K562 (cell line): ENCODE results near the gene SCLY. TPM values are rescaled to one million over a fixed set of nuclear protein-coding genes. Genes with fewer than 3 reads are reported as not detected.
A peak's percentile ranks its signal among the peaks of the same experiment; 100 is the strongest.

Experiments
- ATAC-seq: fragments of 200-7000 bp; cut with Tn5 transposase; 3 replicates; pipeline ENCODE4 v1.9.1; 2020; ENCODE audit warnings: moderate library complexity
- BruUV-seq: library from RNA; stranded (reverse); fragments of 400-500 nt; replicated peaks from 2 replicates; lab custom pipeline; 2021; lab: Mats Ljungman, UMichigan
- CTCF ChIA-PET: fragments of 300-600 bp; formaldehyde crosslinking; extraction: SDS; loops from one replicate; lab custom pipeline; 2021; ENCODE audit warnings: low intra/inter-chr PET ratio; lab: Yijun Ruan, JAX
- POLR2A ChIA-PET: fragments of 300-600, 350-650 bp; sonication (Branson Sonifier 250); formaldehyde crosslinking; extraction: SDS; loops from one replicate; lab custom pipeline; 2021; ENCODE audit warnings: antibody characterized with exemption, inconsistent platforms; lab: Yijun Ruan, JAX
- DNase-seq, 4 experiments: peaks; one replicate each; pipeline versions ENCODE4 v3.0.0 to v3.0.0-alpha.2; 2011 to 2018; ENCODE audit warnings: low spot score in 3 of 4, mixed read lengths in 3 of 4; ENCODE audit errors: extremely low read depth in 1 of 4
- FAIRE-seq: peaks from 2 replicates; lab custom pipeline; 2011; peaks lifted over from hg19 to GRCh38; lab: Jason Lieb, UNC
- H2AFZ ChIP-seq: 2 replicates; pipeline ENCODE4 v1.6.0; 2011; ENCODE audit warnings: low read depth, low read length, control low read depth, inconsistent platforms
- H3K27ac ChIP-seq: fragments of 200-600 bp; 3 replicates; pipeline ENCODE4 v1.8.0; 2011; ENCODE audit warnings: low read depth, mild to moderate bottlenecking, control low read depth, inconsistent platforms, low read length, moderate library complexity, mixed read lengths; ENCODE audit errors: extremely low read depth
- H3K27me3 ChIP-seq, 2 experiments: fragments of 300-600 bp in 1 of 2; 2 replicates in 1 of 2; 3 replicates in 1 of 2; pipeline versions ENCODE4 v1.6.0 to v1.8.0; 2011; ENCODE audit warnings: inconsistent platforms in 2 of 2, low read length in 2 of 2, mild to moderate bottlenecking in 1 of 2, mixed read lengths in 1 of 2, moderate library complexity in 1 of 2; ENCODE audit not compliant: control insufficient read depth in 2 of 2, insufficient read depth in 2 of 2
- H3K36me3 ChIP-seq: fragments of 300-600 bp; 3 replicates; pipeline ENCODE4 v1.8.0; 2011; ENCODE audit warnings: mild to moderate bottlenecking, low read length, inconsistent platforms; ENCODE audit not compliant: control insufficient read depth, insufficient read depth
- H3K4me1 ChIP-seq, 2 experiments: fragments of 200-600 bp in 1 of 2; replicated peaks in 1 of 2; 2 replicates in 1 of 2; 3 replicates in 1 of 2; pipeline versions ENCODE4 v1.5.1 to v1.8.0; 2011; ENCODE audit warnings: inconsistent platforms in 2 of 2, low read length in 2 of 2, mild to moderate bottlenecking in 1 of 2, mixed read lengths in 1 of 2, moderate library complexity in 1 of 2; ENCODE audit not compliant: control insufficient read depth in 2 of 2, insufficient read depth in 2 of 2
- H3K4me2 ChIP-seq: 2 replicates; pipeline ENCODE4 v1.6.1; 2011; ENCODE audit warnings: low read length, control low read depth, inconsistent platforms, mixed read lengths; ENCODE audit not compliant: insufficient read depth
- H3K4me3 ChIP-seq: fragments of 200-600 bp; sonication (generic), shearing (Covaris generic); 2 replicates; pipeline ENCODE4 v1.5.1; 2016; ENCODE audit warnings: control low read depth, inconsistent platforms
- H3K79me2 ChIP-seq: fragments of 200-600 bp; 3 replicates; pipeline ENCODE4 v1.8.0; 2011; ENCODE audit warnings: low read length, inconsistent platforms; ENCODE audit not compliant: control insufficient read depth, insufficient read depth
- H3K9ac ChIP-seq, 2 experiments: 2 replicates each; pipeline versions ENCODE4 v1.6.0 to v1.6.1; 2011; ENCODE audit warnings: low read depth in 2 of 2, low read length in 2 of 2, control low read depth in 1 of 2, inconsistent platforms in 1 of 2, mild to moderate bottlenecking in 1 of 2, mixed read lengths in 1 of 2; ENCODE audit not compliant: insufficient read depth in 1 of 2
- H3K9me1 ChIP-seq: one replicate; pipeline ENCODE4 v1.6.0; 2011; ENCODE audit warnings: inconsistent platforms, mild to moderate bottlenecking, low read length, moderate library complexity; ENCODE audit not compliant: control insufficient read depth, insufficient read depth
- H3K9me3 ChIP-seq: replicated peaks from 2 replicates; pipeline ENCODE4 v1.5.1; 2011; ENCODE audit warnings: low read depth, low read length, inconsistent platforms; ENCODE audit not compliant: control insufficient read depth, insufficient read depth
- H4K20me1 ChIP-seq: replicated peaks from 2 replicates; pipeline ENCODE4 v1.6.1; 2011; ENCODE audit warnings: low read length, inconsistent platforms, mixed read lengths; ENCODE audit not compliant: control insufficient read depth, insufficient read depth
- ATF6 ChIP-seq: sonication (generic); formaldehyde crosslinking; IDR thresholded peaks from 2 replicates; pipeline ENCODE4 v1.4.0; 2020; ENCODE audit warnings: mild to moderate bottlenecking, missing genetic modification reagents
- ETV6 ChIP-seq, 3 experiments: fragments of 150-350 bp in 1 of 3; sonication (generic) in 1 of 3; formaldehyde crosslinking in 1 of 3; IDR thresholded peaks; 2 replicates each; pipeline versions ENCODE4 v1.6.1 to v1.8.0; 2014 to 2022; ENCODE audit warnings: borderline replicate concordance in 2 of 3, low read depth in 2 of 3, antibody characterized with exemption in 1 of 3, low read length in 1 of 3, mild to moderate bottlenecking in 1 of 3, missing genetic modification reagents in 1 of 3
- FOXK1 ChIP-seq: sonication (generic); formaldehyde crosslinking; IDR thresholded peaks from 2 replicates; pipeline ENCODE4 v1.8.0; 2022; ENCODE audit warnings: missing genetic modification reagents, mild to moderate bottlenecking, borderline replicate concordance
- FUS ChIP-seq: fragments of 200-400 bp; formaldehyde crosslinking; optimal IDR thresholded peaks from 2 replicates; pipeline ENCODE3; 2017; ENCODE audit warnings: low read depth, low read length
- JUND ChIP-seq, 2 experiments: IDR thresholded peaks; 2 replicates in 1 of 2; 3 replicates in 1 of 2; pipeline ENCODE4 v1.6.1; 2011; ENCODE audit warnings: borderline replicate concordance in 2 of 2, low read depth in 2 of 2, low read length in 2 of 2, improper control_type of control experiment in 1 of 2, missing biosample characterization in 1 of 2, missing genetic modification characterization in 1 of 2, missing genetic modification reagents in 1 of 2
- MITF ChIP-seq: IDR thresholded peaks from 2 replicates; pipeline ENCODE4 v1.6.1; 2014; ENCODE audit warnings: antibody characterized with exemption
- PCBP1 ChIP-seq: fragments of 200-400 bp; formaldehyde crosslinking; IDR thresholded peaks from 2 replicates; pipeline ENCODE4 v1.6.1; 2018; ENCODE audit warnings: mild to moderate bottlenecking, low read depth, low read length; ENCODE audit not compliant: poor library complexity, severe bottlenecking
- POLR2AphosphoS2 ChIP-seq: IDR thresholded peaks from 2 replicates; pipeline ENCODE4 v1.6.1; 2012; ENCODE audit warnings: low read length, improper control_type of control experiment
- SNRNP70 ChIP-seq: fragments of 200-400 bp; formaldehyde crosslinking; optimal IDR thresholded peaks from 2 replicates; pipeline ENCODE3; 2017; ENCODE audit warnings: low read depth, low read length
- TEAD1 ChIP-seq, 2 experiments: fragments of 450-650 bp in 1 of 2; sonication (generic) in 1 of 2; formaldehyde crosslinking; IDR thresholded peaks; 2 replicates each; pipeline versions ENCODE4 v1.4.0 to v1.8.0; 2020 to 2022; ENCODE audit warnings: mild to moderate bottlenecking in 2 of 2, missing genetic modification reagents in 1 of 2
- XRCC4 ChIP-seq: IDR thresholded peaks from one replicate; pipeline ENCODE4 v1.6.1; 2011; ENCODE audit not compliant: insufficient read depth, insufficient read length; ENCODE audit errors: extremely low read depth
- YBX1 ChIP-seq: fragments of 450-650 bp; IDR thresholded peaks from 2 replicates; pipeline ENCODE4 v1.7.1; 2016; ENCODE audit warnings: mild to moderate bottlenecking
- ZZZ3 ChIP-seq: fragments of 450-650 bp; IDR thresholded peaks from 2 replicates; pipeline ENCODE4 v1.6.1; 2016; ENCODE audit warnings: antibody characterized with exemption, mild to moderate bottlenecking, moderate library complexity
- WGBS: fragments of 100-300 bp; shearing (Covaris generic); methylation state at CpG from one replicate; pipeline ENCODE4 v1.1.6; 2016; ENCODE audit warnings: low coverage, mixed read lengths; ENCODE audit not compliant: insufficient coverage; ENCODE audit errors: missing lambda C conversion rate; 5-methylcytosine and 5-hydroxymethylcytosine counted together
- in situ Hi-C: fragments of 300-500 bp; cut with MboI; formaldehyde crosslinking; loops from 4 replicates; pipeline ENCODE4 v1.15.0; 2018; ENCODE audit warnings: inconsistent platforms, mixed read lengths
- intact Hi-C: fragments of 100-400 bp; cut with micrococcal nuclease; formaldehyde crosslinking; loops from 2 replicates; pipeline ENCODE4 v1.14.2; 2022
- polyA plus RNA-seq, 8 experiments: library from polyadenylated mRNA; depleted of rRNA in 4 of 8; stranded (reverse) in 5 of 8; unstranded in 3 of 8; fragments of >200 nt; fragmentation: Nextera tagmentation in 2 of 8; fragmentation: Illumina TruSeq in 1 of 8; extraction: Ambion mirVana in 2 of 8; extraction: Trizol in 1 of 8; gene quantifications; 2 replicates each; pipeline versions ENCODE4 v1.2.1 to v1.2.3, GENCODE V29; 2011 to 2014; ENCODE audit warnings: inconsistent platforms in 1 of 8, missing spikeins in 1 of 8
- total RNA-seq, 7 experiments: library from RNA; depleted of rRNA in 6 of 7; stranded (reverse); fragments of >200 nt in 6 of 7; fragmentation: Illumina TruSeq in 2 of 7; extraction: Trizol in 2 of 7; gene quantifications; 2 replicates each; pipeline versions ENCODE4 v1.2.1 to v1.2.3, GENCODE V29; 2011 to 2021; ENCODE audit warnings: low replicate concordance in 1 of 7

SCLY gene
- total and polyA plus RNA-seq, 9 of the 15 experiments (the other 6 are each of a cell fraction or from before 2014, with no cell fraction given) = 2.6 to 32.2 (median 21.1) TPM

DNA sequence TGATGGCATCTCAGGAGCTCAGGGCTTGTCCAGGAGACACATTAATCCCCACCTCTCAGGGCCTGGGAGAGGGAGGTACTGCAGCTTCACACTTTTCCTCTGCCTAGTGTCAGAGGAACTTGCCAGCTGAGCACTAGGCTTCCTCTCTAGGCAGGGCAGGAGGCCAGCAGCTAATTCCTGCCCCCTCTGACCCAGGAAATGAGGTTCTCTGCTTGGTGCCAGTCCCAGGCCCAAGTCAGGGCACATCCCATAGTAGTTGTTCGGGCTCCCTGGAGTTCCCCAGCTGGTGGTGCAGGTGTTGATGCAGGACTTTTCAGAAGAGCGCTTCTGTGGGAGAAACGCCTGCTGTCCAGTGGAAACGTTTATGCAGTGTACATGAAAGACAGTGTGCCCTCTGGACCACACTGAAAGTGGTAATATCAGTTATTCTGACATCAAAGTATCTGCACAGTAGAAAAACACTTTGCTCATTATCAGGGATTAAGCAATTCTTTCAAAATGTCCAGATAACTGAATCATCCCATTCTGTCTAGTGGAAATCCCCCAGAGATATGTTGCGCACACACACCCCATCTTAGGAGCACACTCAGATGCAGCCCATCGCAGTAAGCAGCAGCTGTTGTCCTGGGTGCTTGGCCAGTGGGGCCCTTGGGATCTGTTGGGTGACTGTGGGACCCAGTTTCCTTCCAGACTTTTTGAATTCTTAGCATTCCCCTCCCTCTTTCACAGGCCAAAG lies 17.8 kb upstream of the SCLY start:
- H4K20me1 ChIP-seq = no peaks in the 10 kb centered on the region
- no peak for FAIRE-seq

DNA sequence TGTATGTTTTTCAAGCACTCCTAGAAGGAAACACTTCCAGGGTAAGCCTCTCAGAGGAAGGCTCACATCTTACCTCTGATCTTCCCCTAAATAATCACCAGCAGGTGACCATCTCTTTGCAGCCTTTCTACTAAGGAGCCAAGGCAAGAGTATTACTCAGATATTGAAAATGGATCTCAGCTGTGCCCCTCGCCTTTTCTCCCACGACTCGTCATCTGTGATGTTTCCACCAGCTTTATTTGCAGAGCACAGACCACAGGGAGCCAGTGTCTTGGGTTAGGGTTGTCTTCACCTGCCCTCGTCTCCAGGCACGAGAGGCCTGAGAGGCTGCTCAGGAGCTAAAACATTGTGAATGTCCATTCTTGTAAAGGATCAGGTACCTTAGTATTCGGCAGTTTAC lies 16.9 kb upstream of the SCLY start:
- Histone ChIP-seq H3K4me2 (no peak overlapping the region), H4K20me1 (no peaks in the 10 kb centered on the region), H3K4me1 (no peaks in the 10 kb centered on the region), H3K4me3 (no peak overlapping the region), H2AFZ (no peak overlapping the region), H3K79me2 (no peaks in the 10 kb centered on the region), H3K9me3 (no peaks in the 10 kb centered on the region), H3K9ac (no peak overlapping the region), H3K9me1 (no peaks in the 10 kb centered on the region), H3K27me3 (no peaks in the 10 kb centered on the region), H3K27ac (no peak overlapping the region), H3K36me3 (peaks cover 44% of the 10 kb centered on the region; the same call in 2 of the 3 replicates)
- no peak for DNase-seq
- POLR2A ChIA-PET = no interaction called here
- no TSS peak for BruUV-seq
- in situ Hi-C loops (no loop called here), intact Hi-C loops (no loop called here)
- CTCF ChIA-PET = no interaction called here
- no peak for ATAC-seq
- FAIRE-seq = no peak
- WGBS = 100% methylated on average over 4 of the region's 6 CpGs
- TF ChIP-seq FOXK1 (CRISPR knock-in tag) = no peak
- no peak for TF ChIP-seq ATF6 (CRISPR knock-in tag)
- TF ChIP-seq FUS = no peak
- no peak for TF ChIP-seq SNRNP70
- TF ChIP-seq YBX1 = no peak
- TF ChIP-seq MITF = no peak
- TF ChIP-seq JUND (IDR thresholded peaks at IDR 0.05; ENCODE audit: borderline replicate concordance, low read depth, low read length) = no peak
- TF ChIP-seq JUND (tag; IDR thresholded peaks at IDR 0.05; ENCODE audit: borderline replicate concordance, low read depth, low read length) = no peak
- no peak for TF ChIP-seq TEAD1 (CRISPR knock-in tag; IDR thresholded peaks at IDR 0.05)
- no peak for TF ChIP-seq XRCC4

More for the DNA sequence above, 17.8 kb upstream of the SCLY start:
- POLR2A ChIA-PET = interaction anchor here (0.6 kb wide), 1 partner anchor 35 kb away, joined by 4 read pairs; no protein-coding TSS in a partner anchor
- 90% methylated on average over 4 of the region's 6 CpGs for WGBS
- no peak overlapping the region for H2AFZ ChIP-seq
- in situ Hi-C loops = no loop called here
- no peak for TF ChIP-seq PCBP1
- TF ChIP-seq POLR2AphosphoS2 = peak; percentile 41; the same call in 1 of the 2 replicates
- TF ChIP-seq ZZZ3 = no peak
- no peak for TF ChIP-seq ETV6 (IDR thresholded peaks at IDR 0.05; ENCODE audit: borderline replicate concordance in 1 of 2, low read depth in 2 of 2, low read length in 1 of 2)
- no peak for TF ChIP-seq ETV6 (CRISPR knock-in tag; IDR thresholded peaks at IDR 0.05; ENCODE audit: borderline replicate concordance)
- TF ChIP-seq, all 486 proteins: peak for 1
- Histone ChIP-seq H3K36me3 (peaks cover 51% of the 10 kb centered on the region; the same call in 2 of the 3 replicates), H3K9ac (no peak overlapping the region; a peak in 1 of 4 replicates), H3K27me3 (no peaks in the 10 kb centered on the region), H3K9me3 (no peaks in the 10 kb centered on the region), H3K4me2 (no peak overlapping the region), H3K27ac (no peak overlapping the region), H3K79me2 (no peaks in the 10 kb centered on the region), H3K4me1 (no peaks in the 10 kb centered on the region), H3K4me3 (no peak overlapping the region), H3K9me1 (no peaks in the 10 kb centered on the region)
- intact Hi-C loops = no loop called here
- no peak for ATAC-seq
- CTCF ChIA-PET = no interaction called here
- DNase-seq = no peak
- BruUV-seq = no TSS peak
